Peyer's patch (tissue), 4 donors: Measurements from ENCODE around the gene BARD1. TPM values are rescaled to one million over a fixed set of nuclear protein-coding genes. Genes with fewer than 3 reads are reported as not detected.

ENCODE experiments used
- DNase-seq, 3 donors: peaks; one replicate each; pipeline ENCODE4 v3.0.0-alpha.2; 2017 to 2019
- H3K27ac ChIP-seq, 4 donors: fragments of 200-600 bp; sonication (generic); one replicate each; pipeline ENCODE4 v1.5.1; 2016 to 2019
- H3K27me3 ChIP-seq, 2 donors: fragments of 200-600 bp; sonication (generic); one replicate each; pipeline ENCODE4 v1.5.1; 2019
- H3K36me3 ChIP-seq, 3 donors: fragments of 200-600 bp; sonication (generic); one replicate each; pipeline ENCODE4 v1.5.1; 2016 to 2019
- H3K4me1 ChIP-seq, 4 donors: fragments of 200-600 bp; sonication (generic); one replicate each; pipeline ENCODE4 v1.5.1; 2016 to 2019
- H3K4me3 ChIP-seq, 4 donors: fragments of 200-600 bp; sonication (generic); 1 replicate in 3 of 4; 2 replicates in 1 of 4; pipeline ENCODE4 v1.5.1; 2016 to 2019; ENCODE audit warnings: mild to moderate bottlenecking in 1 of 4
- H3K9me3 ChIP-seq, 4 donors: fragments of 200-600 bp; sonication (generic); one replicate each; pipeline ENCODE4 v1.5.1; 2016 to 2019; ENCODE audit warnings: mild to moderate bottlenecking in 1 of 4
- POLR2A ChIP-seq, 2 donors: fragments of 450-650 bp; IDR thresholded peaks; one replicate each; pipeline ENCODE4 v1.5.1; 2017; ENCODE audit warnings: antibody characterized with exemption in 2 of 2, mild to moderate bottlenecking in 2 of 2, moderate library complexity in 2 of 2
- total RNA-seq, 4 donors: library from RNA; depleted of rRNA; stranded (reverse); fragments of >200 nt; gene quantifications; one replicate each; pipeline ENCODE4 v1.1.0, GENCODE V29; 2016
- TF ChIP-seq, protein P1 (sequence below), 6 experiments: fragments of 450-650 bp in 4 of 6; fragments of 200-600 bp in 2 of 6; sonication (generic) in 1 of 6; IDR thresholded peaks; one replicate each; pipeline ENCODE4 v1.5.1; 2017 to 2019; ENCODE audit warnings: antibody characterized with exemption in 6 of 6, mild to moderate bottlenecking in 3 of 6, moderate library complexity in 1 of 6

Gene BARD1
- total RNA-seq, result 10 to 100 TPM in 1 of 4 donors, 1 to 10 TPM in 3; 5.8 to 45.4 (median 7.2) TPM

GRCh38 chr2:214808981-214809750, at the start of gene BARD1:
Gene BARD1, minus strand, starts transcription at chr2:214809683. Its CDS starts 114 bp downstream, at chr2:214809569.
- H3K9me3 ChIP-seq, result no peaks in the 10 kb centered on the region
- H3K4me3 ChIP-seq, result peak within 1 kb of the TSS; percentile 66 to 93 (median 76)

GRCh38 chr2:214856137-214856536, 46.7 kb upstream of the BARD1 start:
- Histone ChIP-seq H3K4me1 (no peaks in the 10 kb centered on the region), H3K4me3 (no peak overlapping the region), H3K9me3 (no peaks in the 10 kb centered on the region), H3K27ac (no peak overlapping the region), H3K27me3 (no peaks in the 10 kb centered on the region), H3K36me3 (no peaks in the 10 kb centered on the region)
- DNase-seq, result no peak
- TF ChIP-seq POLR2A (IDR thresholded peaks at IDR 0.05), result no peak

More at GRCh38 chr2:214808981-214809750, at the start of gene BARD1:
- no peak for TF ChIP-seq POLR2A (IDR thresholded peaks at IDR 0.05)
- TF ChIP-seq, protein P1, sequence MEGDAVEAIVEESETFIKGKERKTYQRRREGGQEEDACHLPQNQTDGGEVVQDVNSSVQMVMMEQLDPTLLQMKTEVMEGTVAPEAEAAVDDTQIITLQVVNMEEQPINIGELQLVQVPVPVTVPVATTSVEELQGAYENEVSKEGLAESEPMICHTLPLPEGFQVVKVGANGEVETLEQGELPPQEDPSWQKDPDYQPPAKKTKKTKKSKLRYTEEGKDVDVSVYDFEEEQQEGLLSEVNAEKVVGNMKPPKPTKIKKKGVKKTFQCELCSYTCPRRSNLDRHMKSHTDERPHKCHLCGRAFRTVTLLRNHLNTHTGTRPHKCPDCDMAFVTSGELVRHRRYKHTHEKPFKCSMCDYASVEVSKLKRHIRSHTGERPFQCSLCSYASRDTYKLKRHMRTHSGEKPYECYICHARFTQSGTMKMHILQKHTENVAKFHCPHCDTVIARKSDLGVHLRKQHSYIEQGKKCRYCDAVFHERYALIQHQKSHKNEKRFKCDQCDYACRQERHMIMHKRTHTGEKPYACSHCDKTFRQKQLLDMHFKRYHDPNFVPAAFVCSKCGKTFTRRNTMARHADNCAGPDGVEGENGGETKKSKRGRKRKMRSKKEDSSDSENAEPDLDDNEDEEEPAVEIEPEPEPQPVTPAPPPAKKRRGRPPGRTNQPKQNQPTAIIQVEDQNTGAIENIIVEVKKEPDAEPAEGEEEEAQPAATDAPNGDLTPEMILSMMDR (IDR thresholded peaks at IDR 0.05), result peak in 1 of 6 experiments; percentile 13
- no peaks in the 10 kb centered on the region for H3K36me3 ChIP-seq
- peak; percentile 61 to 73 (median 66) for DNase-seq
- peaks cover 0 to 4% (median 0%) of the 10 kb centered on the region in 4 donors for H3K4me1 ChIP-seq
- H3K27ac ChIP-seq, result peak within 1 kb of the TSS; percentile 81 to 93 (median 86)
- H3K27me3 ChIP-seq, result no peaks in the 10 kb centered on the region

- DNase-seq, result no peak
- TF ChIP-seq, protein P1 (IDR thresholded peaks at IDR 0.05), result no peak
- no peak for TF ChIP-seq POLR2A (IDR thresholded peaks at IDR 0.05)
- H3K4me3 ChIP-seq, result no peak overlapping the region
- H3K4me1 ChIP-seq, result no peaks in the 10 kb centered on the region
- no peaks in the 10 kb centered on the region for H3K27me3 ChIP-seq
- no peak overlapping the region for H3K27ac ChIP-seq
- H3K36me3 ChIP-seq, result no peaks in the 10 kb centered on the region
- no peaks in the 10 kb centered on the region for H3K9me3 ChIP-seq
Observed at GRCh38 chr2:214853906-214854305, 44.4 kb upstream of the BARD1 start.

GRCh38 chr2:214843823-214844222, 34.3 kb upstream of the BARD1 start:
- TF ChIP-seq, protein P1 (IDR thresholded peaks at IDR 0.05), result no peak
- TF ChIP-seq POLR2A (IDR thresholded peaks at IDR 0.05), result no peak
- Histone ChIP-seq H3K9me3 (no peaks in the 10 kb centered on the region), H3K4me3 (no peak overlapping the region), H3K36me3 (no peaks in the 10 kb centered on the region), H3K27ac (no peak overlapping the region), H3K4me1 (no peaks in the 10 kb centered on the region), H3K27me3 (no peaks in the 10 kb centered on the region)
- no peak for DNase-seq

DNA sequence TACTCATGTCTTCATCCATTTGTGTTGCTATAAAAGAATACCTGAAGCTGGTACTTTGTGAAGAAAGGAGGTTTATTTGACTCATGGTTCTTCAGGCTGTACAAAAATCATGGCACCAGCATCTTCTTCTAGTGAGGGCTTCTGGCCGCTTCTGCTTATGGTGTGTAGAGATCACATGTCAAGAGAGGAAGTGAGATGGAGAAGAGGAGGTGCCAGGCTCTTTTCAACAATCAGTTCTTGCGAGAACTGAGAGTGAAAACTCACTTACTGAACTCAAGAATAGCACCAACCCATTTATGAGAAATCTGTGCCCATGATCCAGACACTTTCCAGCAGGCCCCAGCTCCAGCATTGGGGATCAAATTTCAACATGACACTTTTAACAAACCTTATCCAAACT, 30.0 kb upstream of the BARD1 start:
- DNase-seq, result no peak

DNA sequence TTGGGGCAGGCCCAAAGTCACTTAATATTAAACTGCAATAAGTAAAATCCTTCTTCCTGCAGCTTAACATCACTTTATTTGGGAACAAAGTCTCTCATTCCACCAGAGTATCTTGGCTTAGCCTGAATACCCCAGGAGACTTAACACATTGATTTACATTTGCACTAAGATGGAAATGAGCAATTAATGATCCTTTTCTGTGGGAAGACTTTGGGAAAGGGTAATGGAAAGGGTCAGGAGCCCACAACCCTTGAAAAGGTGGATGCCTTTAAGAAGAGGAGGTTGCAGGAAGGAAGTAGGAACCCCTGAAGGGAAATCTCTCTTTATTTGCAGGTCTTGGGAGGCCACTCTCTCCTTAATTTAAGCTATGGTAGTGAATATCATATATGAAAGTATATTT, 28.0 kb upstream of the BARD1 start:
- H3K4me3 ChIP-seq, result no peak overlapping the region
- TF ChIP-seq, protein P1 (IDR thresholded peaks at IDR 0.05), result no peak
- TF ChIP-seq POLR2A (IDR thresholded peaks at IDR 0.05), result no peak

More for the DNA sequence above, 30.0 kb upstream of the BARD1 start:
- H3K36me3 ChIP-seq, result no peaks in the 10 kb centered on the region
- no peaks in the 10 kb centered on the region for H3K4me1 ChIP-seq
- TF ChIP-seq, protein P1 (IDR thresholded peaks at IDR 0.05), result no peak
- TF ChIP-seq POLR2A (IDR thresholded peaks at IDR 0.05), result no peak
- no peak overlapping the region for H3K27ac ChIP-seq
- H3K9me3 ChIP-seq, result no peaks in the 10 kb centered on the region
- H3K27me3 ChIP-seq, result no peaks in the 10 kb centered on the region
- H3K4me3 ChIP-seq, result no peak overlapping the region

More for the DNA sequence above, 28.0 kb upstream of the BARD1 start:
- no peak overlapping the region for H3K27ac ChIP-seq
- H3K4me1 ChIP-seq, result no peaks in the 10 kb centered on the region
- H3K27me3 ChIP-seq, result no peaks in the 10 kb centered on the region
- no peaks in the 10 kb centered on the region for H3K9me3 ChIP-seq
- H3K36me3 ChIP-seq, result no peaks in the 10 kb centered on the region
- no peak for DNase-seq
